ENCODE measurements around the gene STOML1.

The STOML1 gene

GRCh38 chr15:73991726-73992593, at the start of gene STOML1:
Gene STOML1 (minus strand): TSS chr15:73992295. CDS start chr15:73992223, 72 bp downstream.
- DNase-seq, result peak; percentile 99

GRCh38 chr15:74041311-74041756, 49.2 kb upstream of the STOML1 start:
- DNase-seq, result no peak

DNA sequence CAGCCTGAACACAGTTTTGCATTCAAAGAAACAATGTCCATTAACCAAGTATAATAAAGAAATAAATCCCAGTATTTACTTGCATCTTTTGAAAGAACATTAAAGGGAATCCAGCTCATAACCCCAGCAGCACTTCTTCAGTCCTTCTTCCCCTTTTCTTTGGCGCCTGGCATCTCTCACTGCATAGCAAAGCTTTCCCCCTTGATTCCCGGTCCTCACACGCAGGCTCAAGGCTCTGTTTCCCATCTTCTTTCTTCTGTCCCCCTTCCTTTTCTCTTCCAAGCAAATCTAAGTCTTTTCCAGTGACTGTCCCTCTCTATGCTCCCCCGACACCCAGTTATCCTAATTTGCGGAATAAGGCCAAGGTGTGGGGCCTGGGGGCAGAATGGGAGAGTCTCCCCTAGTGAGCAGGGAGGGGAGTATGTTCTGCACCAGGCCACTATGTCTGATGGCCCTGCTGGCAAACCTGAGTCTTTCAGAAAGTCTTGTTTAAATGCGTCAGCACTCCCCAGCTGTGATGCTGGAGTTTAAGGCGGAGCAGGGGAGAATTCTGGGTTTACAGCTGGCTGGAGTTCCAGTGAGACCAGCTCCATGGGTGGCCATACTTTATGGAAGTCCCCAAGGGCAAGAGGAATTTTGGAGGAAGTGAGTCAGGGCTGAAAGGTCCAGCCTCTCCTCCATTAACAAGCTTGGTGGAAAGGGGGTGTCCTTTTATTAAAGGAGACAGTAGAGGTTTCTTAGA, 48.2 kb upstream of the STOML1 start:
- DNase-seq, result no peak

DNA sequence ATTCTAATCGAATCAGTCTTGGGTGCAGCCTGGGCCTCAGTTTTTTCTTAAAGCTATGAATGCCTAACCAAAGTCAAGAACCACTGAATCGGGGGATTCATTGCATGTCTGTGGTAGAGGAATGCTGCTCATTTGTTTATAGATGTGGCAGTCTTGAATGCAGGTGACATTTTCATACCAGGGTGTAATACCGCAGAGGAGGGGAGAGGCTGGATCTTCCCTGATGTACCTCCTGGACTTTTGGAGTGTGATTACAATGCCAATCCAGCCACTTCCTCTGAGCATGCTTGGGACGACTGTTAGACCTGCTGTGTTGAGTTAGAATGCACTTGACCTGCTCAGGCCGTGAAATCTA, 47.5 kb upstream of the STOML1 start:
- DNase-seq, result no peak

DNA sequence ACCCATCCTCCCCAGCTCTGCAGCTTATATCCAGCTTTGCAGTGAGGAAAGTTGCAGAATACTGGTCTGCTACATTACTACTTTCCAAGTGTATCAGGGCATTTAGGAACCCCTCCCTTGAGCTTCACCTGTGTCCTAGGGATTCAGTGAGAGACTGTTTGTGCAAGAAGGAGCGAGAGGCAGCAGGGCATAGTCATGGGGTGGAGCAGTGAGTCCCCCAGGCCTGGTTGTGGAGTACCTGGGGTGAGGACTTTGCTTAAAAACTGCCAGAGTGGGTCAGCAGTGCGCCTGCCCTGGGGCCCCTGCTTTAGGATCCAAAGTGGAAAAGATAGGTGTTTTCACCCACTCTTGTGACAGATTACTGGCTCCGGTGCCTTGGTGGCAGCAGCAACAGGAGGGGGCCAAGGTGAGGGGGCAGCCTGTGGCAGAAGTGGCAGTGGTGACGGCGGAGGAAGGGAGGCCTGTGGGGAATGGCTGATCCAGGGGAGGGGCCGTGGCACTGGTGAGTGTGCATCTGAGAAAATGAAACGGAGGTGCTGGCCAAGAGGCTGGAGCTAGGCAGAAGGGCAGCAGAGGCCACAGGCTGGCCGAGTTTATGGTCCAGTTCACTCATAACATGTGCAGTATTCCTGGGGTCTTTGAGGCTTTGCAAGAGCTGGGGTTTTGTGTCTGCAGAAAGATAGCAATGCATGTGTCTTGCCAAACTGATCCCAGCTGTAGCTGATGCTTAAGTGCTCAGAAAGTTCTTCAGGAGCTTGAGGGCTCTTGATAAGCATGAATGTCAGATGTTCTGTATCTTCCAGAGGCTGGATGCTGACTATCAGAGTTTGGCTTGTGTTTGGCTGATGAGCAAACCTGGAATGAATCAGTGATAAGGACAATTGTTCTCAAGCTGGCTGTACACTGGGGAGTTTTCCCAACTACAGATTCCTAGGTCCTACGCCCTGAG, 46.9 kb upstream of the STOML1 start:
- no peak for DNase-seq

- DNase-seq, result no peak
These were observed 45.3 kb upstream of the STOML1 start for GRCh38 chr15:74037171-74038117.

DNA sequence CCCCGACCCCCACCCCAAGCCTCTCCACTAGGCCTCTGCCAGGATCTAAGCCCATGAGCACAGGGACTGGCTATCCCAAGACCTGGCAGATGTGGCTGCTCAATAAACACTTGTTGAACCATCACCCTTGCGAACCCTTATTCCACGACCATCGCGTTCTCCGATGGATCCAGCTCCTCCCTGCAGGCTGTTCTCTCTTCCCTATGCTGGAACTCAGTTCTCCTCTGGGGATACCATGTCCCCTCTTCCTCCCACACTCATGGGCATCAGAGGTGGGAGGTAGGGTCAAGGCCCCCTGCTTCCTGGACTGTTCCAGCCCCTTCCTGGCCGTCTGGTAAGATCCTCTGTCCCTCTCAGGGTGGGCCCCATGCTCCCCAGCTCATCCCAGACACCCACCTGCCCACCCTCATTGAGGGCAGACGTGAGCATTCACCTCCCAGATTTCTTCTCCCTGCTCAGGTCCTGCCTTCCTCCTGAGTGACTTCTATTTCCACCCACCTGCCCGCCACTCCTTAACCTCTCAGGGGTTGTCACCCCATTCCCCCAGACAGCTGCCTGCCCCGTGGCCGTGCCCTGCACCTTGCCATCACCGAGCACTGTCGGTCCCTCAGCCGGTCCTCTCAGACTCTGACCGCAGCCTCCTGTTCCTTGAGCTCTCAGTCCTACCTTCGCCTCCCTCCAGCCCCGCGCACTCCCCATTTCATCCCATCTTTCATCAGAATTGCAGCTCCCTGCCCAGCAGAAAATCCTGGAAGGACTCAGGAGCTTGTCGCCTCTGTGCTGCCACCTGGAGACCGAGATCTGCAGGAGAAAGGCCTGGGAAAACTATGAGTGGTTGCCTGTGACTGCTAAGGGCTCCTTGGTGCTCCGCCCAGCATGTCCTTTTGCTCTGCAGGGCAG, 44.4 kb upstream of the STOML1 start:
- no peak for DNase-seq

DNA sequence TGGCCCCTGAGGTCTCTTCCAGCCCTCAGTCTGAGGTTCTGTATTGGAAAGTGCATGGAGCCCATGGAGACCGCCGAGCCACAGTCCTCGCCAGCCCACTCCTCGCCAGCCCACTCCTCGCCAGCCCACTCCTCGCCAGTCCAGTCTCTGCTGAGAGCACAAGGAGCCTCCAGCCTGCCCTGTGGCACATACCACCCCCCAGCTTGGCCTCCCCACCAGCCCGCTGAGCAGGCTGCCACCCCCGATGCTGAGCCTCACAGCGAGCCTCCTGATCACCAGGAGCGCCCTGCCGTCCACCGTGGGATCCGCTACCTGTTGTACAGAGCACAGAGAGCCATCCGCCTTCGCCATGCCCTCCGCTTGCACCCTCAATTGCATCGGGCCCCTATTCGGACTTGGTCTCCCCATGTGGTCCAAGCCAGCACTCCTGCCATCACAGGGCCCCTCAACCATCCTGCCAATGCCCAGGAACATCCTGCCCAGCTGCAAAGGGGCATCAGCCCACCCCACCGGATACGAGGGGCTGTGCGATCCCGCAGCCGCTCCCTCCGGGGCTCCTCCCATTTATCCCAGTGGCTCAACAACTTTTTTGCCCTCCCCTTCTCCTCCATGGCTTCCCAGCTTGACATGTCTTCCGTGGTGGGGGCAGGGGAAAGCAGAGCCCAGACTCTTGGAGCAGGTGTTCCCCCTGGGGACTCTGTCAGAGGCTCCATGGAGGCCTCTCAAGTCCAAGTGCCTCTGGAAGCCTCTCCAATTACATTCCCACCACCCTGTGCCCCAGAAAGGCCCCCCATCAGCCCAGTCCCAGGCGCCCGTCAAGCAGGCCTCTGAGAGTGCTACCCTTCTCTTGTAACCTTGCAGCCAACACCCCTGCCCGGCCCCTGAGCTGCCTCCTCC, 43.3 kb upstream of the STOML1 start:
- no peak for DNase-seq

DNA sequence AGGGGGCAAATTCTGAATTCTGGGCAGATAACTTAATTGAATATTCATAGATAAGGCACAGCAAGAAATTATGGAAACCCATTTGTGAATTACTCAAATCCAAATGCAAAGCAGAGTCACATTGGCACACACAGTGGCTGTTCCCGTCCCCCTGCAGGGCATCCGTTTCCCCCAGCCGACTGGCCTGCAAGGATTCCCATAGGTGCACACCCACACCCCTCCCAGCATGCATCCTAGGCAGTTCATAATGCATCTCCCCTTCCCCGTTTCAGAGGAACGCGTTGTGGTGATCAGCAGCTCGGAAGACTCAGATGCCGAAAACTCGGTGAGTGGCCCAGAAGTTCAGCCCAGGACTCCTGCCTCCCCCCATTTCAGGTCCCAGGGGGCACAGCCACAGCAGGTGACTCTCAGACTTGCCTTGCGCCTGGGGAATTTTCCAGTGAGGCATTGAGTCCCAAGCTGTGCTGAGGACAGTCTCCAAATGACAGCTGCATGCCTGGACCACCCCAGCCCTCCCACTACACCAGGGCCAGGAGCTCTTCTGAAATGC, 42.2 kb upstream of the STOML1 start:
- no peak for DNase-seq

GRCh38 chr15:74032606-74033561, 40.8 kb upstream of the STOML1 start:
- DNase-seq, result no peak

GRCh38 chr15:74032046-74032445, 40.0 kb upstream of the STOML1 start:
- DNase-seq, result no peak

GRCh38 chr15:74028646-74029045, 36.6 kb upstream of the STOML1 start:
- DNase-seq, result no peak

DNA sequence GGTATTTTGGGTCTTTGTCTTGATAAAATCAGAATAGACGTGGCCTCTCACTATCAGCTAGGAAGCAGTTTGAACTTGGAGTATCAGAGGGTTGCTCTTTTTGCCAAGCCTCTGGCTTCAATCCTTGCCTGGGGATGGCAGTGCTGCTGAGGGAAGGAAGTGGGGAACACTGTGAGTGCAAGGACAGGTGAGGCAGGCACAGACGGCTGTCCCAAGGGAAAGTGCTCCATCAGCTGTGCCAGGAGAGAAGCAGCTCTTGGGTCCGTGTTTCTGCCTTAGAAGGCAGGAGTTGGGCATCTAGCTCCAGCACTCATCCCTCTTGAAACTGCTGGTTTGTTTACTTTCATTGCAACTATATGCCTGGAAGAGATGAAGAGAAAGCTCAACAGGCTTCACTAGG, 35.6 kb upstream of the STOML1 start:
- DNase-seq, result no peak

GRCh38 chr15:74025436-74025835, 33.3 kb upstream of the STOML1 start:
- DNase-seq, result no peak

GRCh38 chr15:74024687-74025086, 32.6 kb upstream of the STOML1 start:
- no peak for DNase-seq

DNA sequence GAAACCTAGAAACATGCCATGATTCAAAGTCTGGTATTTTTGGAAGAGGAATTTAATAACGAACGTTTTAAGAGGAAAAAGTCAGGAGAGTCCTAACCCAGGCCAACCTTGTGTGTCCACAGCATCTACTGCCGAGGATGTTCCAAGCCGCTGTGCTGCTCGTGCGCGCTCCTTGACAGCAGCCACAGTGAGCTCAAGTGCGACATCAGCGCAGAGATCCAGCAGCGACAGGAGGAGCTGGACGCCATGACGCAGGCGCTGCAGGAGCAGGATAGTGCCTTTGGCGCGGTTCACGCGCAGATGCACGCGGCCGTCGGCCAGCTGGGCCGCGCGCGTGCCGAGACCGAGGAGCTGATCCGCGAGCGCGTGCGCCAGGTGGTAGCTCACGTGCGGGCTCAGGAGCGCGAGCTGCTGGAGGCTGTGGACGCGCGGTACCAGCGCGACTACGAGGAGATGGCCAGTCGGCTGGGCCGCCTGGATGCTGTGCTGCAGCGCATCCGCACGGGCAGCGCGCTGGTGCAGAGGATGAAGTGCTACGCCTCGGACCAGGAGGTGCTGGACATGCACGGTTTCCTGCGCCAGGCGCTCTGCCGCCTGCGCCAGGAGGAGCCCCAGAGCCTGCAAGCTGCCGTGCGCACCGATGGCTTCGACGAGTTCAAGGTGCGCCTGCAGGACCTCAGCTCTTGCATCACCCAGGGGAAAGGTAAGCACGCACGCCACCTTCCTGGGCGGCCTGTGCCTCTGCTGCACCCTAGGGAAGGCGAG, 30.8 kb upstream of the STOML1 start:
- DNase-seq, result no peak

DNA sequence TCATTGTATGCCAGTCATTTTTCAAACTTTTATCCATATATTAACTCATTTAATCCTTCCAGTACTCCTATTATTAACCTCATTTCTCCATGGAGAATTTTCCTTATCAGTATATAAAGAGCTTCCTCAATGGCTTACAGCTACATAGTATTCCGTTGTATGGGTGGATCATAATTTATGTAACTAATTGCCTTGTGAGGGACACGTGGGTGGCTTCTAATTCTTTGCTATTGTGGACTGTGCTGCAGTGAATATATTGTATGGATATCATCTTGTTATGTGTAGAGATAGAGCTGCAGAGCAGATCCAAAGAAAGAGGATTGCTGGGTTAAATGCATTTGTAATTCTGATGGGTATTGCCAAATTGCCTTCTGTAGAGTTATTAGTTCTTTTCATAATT, 27.6 kb upstream of the STOML1 start:
- DNase-seq, result no peak
